GM18870 (cell line): ENCODE measurements around the gene PODN.

Source experiments
- ATAC-seq: cut with Tn5 transposase; IDR thresholded peaks from one replicate; pipeline ENCODE4 v1.9.1; 2021; ENCODE audit warnings: moderate library complexity; ENCODE audit not compliant: unreplicated experiment

PODN gene, protein sequence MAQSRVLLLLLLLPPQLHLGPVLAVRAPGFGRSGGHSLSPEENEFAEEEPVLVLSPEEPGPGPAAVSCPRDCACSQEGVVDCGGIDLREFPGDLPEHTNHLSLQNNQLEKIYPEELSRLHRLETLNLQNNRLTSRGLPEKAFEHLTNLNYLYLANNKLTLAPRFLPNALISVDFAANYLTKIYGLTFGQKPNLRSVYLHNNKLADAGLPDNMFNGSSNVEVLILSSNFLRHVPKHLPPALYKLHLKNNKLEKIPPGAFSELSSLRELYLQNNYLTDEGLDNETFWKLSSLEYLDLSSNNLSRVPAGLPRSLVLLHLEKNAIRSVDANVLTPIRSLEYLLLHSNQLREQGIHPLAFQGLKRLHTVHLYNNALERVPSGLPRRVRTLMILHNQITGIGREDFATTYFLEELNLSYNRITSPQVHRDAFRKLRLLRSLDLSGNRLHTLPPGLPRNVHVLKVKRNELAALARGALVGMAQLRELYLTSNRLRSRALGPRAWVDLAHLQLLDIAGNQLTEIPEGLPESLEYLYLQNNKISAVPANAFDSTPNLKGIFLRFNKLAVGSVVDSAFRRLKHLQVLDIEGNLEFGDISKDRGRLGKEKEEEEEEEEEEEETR

DNA sequence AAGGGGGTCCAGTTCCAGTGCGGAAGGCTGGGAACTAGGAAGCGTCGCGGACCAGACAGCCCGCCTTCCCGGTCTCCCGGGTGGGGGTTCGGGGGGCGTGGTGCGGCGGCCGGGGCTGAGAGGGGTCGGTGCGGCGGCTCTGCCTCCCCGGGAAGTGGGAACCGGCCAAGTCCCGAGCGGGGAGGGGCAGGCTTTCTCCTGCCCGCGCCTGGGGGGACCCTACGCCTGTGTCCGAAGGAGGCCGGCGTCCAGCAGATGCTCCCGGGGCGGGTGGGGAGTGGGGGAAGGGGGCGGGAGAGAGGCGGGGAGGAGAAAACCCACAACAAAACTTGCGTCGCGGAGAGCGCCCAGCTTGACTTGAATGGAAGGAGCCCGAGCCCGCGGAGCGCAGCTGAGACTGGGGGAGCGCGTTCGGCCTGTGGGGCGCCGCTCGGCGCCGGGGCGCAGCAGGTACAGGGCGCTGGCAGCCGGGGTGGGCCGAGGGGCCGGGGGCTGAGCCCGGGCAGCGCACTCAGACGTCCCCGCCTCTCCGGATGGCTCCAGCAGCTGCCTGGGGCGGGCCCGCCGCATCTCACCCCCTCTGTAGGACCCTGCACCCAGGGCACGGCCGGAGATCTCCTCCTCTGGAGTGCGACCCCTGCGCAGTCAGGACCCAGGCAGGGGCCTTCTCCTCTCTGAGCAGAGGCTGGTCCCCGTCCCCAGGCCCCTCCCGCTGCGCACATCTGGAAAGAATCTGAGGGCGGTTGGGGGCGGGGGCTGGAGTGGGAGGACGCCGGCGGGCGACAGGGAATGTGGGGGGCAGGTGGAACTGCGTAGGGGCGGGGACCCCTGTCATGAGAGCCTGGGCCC, at the start of gene PODN:
TSS of gene PODN (plus strand) at position 355 of the 849 bp plus-strand sequence. CDS start 7,643 bp downstream, outside the sequence.
- no peak for ATAC-seq

DNA sequence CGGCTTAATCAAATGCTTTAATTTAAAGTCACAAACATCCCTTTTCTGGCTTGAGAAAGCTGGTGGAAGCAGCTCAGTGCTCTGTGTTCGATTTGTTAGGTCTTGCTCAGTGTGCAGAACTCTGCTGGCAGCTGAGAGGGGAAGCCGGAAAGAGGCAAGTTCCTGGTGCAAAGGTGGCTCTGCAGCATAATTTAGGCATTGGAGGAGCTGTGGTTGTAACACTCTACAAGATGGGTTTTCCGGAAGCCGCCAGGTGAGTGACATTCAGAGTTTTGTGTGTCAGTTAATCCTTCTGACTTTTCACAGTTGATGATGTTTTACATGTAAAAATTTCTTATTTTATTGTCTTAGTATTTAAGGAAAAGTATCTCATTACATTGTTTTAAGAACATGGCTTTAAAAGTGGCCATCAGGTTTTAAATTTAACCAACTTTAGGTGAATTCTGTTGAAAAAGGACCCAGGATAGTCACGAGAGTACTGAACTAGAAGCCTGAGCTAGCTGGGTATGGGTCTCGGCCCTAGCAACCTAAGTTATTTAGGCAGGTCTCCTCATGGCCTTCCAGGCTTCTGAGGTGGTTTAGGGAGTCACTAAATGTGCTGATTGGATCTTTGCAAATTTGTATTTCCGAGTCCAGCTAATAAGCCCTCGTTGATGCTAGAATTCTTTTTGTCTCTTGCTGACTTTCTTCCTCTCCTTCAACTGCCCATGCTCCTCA, 47.1 kb upstream of the PODN start:
- peak; percentile 81 for ATAC-seq

DNA sequence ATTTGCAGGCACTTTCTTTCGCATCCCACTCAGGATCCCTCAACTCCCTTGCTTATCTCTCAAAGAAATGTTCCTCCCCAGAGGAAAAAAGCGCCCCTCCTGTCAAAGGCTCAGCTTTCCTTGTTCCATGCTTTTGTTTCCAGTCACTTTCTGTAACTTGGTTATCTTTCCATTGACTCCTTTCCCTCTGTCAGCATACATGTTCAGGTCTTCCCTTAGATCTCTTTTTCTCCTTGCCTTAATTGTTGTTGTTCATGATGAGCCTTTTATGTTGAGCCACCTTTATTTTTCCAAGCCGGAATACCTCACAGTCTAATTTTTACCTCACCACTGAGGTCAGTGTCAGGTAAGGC, 46.5 kb upstream of the PODN start:
- no peak for ATAC-seq

DNA sequence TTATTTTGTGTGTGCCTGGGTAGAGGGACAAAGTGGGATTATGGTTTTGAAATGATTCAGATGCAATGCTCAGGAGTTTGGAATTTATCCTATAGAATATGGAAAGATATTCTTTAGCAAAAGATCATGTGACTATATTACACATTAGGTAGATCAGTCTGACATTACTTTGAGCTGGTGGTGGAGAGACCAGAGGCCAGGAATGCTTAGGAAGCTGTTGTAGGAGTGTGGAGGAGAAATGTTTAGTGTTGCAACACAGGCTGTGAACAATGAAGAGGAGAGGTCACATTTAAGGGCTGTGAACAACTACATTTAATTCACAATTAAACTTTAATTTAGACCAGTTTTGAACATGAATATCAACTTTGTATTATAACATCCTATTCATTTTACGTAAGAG, 45.3 kb upstream of the PODN start:
- no peak for ATAC-seq

DNA sequence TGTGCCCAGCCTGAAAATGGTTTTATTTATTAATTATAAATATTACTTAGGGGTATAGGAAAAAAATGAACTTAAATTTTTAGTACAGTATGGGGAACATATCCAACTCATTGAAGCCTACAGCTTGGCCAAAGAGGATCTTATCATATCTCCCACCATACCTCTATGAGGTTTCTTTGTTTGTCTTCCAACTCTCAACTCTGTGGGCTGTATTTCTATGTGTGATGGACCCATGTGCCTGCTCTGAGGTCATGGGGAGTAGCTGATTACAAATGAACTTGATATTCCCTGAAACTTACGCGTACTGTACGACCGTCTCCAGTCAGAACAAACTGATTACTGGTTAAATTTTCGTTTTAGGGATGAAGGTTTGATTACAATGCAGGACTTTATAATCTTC, 41.4 kb upstream of the PODN start:
- no peak for ATAC-seq

DNA sequence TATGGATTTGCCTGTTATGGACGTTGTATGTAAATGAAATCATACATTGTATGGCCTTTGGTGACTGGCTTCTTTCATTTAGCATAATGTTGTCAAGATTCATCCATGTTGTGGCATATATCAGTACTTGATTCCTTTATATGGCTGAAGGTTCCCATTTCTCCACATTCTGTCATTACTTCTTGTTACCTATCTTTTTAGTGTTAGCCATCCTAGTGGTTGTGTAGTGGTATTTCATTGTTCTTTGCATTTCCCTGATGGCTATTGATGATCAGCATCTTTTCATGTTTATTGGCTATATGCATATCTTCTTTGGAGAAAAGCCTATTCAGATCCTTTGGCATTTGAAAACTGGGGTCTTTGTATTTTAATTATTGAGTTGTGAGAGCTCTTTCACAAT, 39.8 kb upstream of the PODN start:
- ATAC-seq = no peak

DNA sequence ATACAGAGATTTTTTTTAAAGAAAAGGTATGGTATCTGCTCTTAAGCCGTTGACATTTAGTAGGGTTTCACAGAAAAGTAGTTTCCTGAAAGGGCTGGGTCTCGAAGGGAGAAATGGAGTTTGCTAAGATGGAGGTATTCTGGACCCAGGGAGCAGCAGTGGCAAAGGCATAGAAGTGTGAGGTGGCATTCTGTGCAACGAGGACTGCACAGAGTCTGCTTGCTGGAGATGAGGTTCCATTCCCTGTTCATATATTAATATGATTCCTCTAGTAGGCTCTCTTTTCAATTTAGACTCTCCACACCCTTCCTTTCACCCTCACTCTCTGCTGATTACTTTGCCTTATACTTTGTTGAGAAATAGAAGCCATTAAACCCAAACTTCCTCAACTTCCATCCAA, 38.5 kb upstream of the PODN start:
- ATAC-seq = no peak

DNA sequence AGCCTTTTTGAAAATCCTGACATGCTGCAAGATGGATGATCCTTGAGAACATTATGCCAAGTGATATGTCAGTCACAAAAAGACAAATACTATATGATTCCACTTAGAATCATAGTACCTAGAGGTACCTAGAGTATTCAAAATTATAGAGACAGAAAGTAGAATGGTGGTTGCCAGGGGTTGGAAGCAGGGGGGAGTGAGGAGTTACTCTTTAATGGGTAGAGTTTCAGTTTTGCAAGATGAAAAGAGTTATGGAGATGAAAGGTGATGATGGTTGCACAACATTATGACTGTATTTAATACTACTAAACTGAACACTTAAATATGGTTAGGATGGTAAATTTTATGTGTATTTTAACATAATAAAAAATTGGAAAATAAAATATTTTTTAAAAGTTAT, 37.9 kb upstream of the PODN start:
- no peak for ATAC-seq

DNA sequence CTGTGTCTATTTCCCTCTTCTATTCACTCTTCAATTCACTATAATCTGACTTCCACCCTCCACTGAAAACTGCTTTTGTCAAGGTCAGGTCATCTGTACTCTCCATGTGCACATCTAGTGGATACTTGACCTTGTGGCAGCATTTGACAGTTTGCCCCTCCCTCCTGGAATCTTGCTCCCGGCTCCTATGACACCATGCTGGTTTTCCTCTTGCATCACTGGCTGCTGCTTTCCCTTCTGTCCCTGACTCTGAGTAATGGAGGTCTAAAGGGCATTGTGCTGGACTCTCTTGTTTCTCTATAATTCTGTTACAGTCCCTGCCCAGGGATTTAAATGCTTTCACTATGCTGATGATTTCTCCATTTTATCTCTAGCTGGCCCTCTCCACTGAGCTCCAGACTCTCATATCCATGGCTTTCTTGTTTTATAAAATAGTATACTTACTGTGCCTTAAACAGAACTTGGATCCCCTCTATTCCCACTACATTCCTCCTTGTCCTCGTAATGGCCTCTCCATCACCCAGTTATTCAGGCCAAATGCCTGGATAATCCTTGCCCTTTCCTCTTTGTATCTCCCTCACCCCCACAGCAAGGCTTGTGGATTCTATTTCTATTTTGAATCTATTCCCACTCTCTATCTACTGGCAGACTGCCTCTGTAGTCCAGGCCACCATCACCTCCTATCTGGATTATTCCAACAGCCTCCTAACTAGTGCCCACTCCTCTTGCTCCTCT, 36.8 kb upstream of the PODN start:
- no peak for ATAC-seq

DNA sequence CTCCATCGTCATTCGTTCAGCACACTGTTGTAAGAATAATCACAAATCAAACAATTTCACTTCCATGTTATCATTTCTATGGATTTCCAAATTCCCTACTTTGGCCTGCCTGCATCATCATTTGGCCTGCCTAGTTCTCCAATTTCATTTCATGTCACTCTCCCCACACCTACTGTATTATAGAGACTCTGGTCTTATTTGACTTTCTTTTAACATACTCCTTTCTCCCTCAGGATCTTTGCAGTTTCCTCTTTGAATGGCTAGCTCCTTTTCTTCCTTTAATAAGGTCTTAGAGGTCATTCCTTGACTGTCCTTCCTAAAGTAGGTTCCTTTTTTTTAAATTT, 36.3 kb upstream of the PODN start:
- ATAC-seq = no peak

DNA sequence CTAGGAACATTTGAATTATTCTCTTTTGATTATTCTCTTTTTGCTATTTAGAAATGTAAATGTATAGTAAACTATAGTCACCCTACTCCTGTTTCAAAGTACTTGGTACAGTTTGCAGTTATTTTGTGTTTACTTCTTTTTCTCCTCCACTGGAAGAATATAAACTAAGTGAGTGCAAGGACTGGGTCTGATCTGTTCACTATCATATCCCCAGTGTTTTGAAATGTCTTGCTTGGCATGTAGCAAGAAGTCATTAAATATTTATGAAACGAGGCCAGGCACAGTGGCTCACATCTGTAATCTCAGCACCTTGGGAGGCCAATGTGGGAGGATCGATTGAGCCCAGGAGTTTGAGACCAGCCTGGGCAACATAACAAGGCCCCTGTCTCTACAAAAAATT, 35.8 kb upstream of the PODN start:
- no peak for ATAC-seq

DNA sequence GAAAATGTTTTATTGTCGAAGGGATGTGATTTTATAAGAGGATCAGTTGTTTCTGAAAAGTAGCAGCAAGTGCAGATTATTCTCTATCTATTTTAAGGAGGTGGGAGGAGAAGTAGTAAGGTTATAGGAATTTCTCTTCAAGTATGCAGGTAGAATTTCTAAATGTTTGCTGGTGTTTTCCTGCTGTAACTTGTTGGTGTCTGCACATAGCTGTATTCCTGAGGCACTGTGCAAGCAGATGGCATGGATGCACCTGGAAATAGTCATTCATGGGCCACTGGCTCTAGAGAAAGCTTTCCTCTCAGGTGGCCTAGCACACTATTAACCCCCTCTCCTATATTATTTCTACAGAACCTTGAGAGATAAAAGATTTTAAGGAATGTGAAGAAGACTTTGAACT, 30.3 kb upstream of the PODN start:
- no peak for ATAC-seq

DNA sequence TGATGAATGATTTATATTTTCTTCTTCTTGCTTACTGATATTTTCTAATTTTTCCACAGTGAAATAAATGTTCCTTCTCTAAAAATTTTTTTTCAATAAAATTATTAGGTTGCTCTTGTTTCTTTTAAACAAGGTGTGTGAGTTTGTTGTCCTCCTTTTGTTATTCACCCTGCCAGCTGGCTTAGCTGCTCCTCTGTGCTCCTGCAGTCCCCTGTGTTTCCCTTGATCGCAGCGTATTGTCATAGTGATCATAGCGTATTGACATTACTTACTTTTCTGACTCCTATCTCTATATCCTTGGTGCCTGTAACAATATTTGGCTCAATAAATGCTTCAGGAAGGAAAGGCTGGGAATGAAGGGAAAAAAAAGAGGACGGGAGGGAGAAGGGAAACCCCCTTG, 24.9 kb upstream of the PODN start:
- ATAC-seq = no peak

DNA sequence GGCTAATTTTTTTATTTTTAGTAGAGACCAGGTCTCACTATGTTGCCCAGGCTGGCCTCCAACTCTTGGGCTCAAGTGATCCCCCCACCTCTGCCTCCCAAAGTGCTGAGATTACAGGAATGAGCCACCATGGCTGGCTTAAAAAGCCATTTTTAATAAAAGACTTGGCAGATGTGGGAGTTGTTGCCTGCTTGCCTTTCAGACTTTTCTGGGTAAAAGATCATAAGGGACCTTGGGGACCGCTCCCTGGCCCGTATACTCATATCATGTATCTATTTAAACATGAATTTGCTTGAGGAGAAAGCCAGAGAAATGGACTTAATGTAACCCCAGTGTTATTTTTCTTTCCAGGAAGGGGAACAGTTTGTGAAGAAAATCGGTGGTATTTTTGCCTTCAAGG, 23.4 kb upstream of the PODN start:
- no peak for ATAC-seq

DNA sequence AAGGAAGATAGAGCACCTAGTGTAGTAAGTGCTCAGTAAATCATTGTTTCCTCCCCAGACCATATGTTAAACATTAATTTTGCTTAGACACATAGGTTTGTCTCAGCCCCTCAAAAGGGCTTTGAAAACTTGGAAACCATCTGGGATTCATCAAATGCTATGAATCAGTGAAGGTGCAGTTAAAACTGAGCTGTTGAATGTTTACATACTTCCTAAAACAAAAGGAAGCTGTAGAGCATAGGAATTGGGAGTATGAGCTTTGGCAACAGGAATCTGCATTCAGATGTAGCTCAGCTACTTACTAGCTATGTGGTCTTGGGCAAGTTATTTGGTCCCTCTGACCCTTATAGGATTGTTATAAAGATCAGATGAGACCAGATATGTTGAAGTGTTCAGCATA, 18.7 kb upstream of the PODN start:
- no peak for ATAC-seq

DNA sequence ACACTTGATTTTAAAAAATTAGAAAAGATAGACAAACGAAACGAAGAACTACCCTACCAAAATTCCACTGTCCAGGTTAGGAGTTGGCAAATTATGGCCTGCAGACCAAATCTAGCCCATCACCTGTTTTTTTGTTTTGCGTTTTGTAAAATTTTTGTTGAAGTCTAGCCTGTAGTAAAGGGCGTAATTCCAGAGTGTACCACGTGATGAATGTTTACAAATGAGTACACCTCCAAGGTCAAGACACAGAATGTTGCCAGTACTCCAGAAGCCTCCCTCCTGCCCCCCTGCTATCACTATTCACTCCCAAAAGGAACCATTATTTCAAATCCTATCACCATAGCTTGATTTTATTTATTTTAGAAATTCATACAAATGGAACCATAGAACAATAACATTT, 17.1 kb upstream of the PODN start:
- ATAC-seq = no peak

DNA sequence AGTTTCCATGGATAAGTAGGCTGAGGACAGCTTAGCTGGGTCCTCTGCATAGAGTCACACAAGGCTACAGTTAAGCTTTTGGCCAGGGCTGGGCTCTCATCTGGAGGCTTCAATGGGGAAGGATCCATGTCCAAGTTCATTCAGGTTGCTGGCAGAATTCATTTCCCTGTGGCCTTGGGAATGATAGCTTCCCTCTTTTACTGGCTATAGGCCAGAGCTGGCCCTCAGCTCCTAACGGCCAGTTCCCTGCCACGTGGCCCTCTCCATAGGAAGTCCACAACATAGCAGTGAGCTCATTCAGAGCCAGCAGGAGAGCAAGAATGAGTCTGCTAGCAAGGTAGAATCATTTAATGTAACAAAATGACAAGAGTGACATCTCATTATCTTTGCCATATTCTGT, 15.1 kb upstream of the PODN start:
- no peak for ATAC-seq

DNA sequence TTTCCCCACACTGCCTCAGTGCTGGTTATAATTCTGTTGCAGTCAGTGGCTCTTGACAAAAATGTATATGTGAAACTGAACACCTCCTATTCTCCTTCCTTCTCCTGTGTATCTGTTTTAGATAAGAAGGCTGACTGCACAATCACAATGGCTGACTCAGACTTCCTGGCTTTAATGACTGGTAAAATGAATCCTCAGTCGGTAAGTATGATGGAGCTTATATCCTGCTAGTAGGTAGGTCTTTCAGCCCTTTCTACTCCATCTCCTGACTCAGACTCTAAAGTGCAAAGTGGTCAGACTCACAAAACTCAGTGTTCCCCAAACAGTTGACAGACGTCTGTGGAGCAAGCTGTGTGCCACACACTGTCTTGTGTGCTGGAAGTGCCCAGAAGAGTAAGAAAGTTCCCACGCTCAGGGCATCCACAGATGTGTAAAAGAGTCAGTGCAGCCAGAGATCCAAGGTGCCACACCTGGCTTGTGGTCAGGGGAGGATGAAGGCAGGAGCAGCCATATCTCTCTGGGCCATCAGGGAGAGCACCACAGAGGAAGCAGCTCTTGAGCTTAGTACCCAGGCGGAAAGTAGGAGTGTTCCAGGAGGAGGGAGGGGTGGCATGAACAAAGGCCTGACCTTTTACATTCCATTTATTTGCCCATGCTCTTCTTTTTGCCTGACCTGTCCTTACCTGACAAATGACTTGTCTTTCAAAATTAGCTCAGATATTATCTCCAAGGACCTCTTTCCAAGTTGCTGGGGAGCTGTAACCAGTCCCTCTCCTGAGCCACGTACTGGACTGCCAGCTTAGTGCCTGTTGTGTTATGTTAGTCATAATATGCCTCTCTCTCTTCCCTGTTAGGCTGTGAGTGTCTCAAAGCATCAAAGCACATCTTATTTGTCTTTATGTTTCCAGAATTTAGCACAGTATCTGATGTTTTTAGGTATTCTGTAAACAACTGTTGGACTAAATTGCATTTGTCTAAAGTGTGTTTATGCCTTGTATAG, 14.0 kb upstream of the PODN start:
- no peak for ATAC-seq

DNA sequence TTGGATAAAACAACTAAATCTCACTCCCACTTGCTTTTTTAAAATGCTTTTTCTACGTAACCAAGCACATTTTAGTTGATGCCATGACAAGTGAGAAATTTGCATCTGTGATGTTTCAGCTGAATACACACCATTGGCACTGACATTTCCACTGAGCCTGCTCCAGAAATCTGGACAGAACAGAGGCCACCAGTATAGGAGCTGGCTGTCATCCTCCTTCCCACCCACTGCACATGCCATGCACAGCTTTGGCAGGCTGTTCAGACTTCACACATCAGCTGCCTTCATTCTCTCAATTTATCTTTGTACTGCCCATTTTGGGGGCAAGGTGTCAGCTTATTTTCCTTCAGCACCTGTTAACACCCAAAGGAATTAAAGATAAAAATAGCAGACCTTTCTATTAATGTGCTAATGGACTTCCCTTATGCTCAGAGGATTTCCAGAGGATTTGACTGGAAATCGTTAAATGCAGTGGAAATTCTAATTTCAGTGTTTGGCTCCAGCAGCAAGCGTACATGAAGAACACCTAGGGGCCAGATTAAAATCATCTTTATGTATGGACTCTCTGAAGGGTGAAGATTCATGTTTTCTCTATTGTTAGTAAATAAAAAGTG, 12.9 kb upstream of the PODN start:
- no peak for ATAC-seq
